Measurements from ENCODE around the gene CCSER1.
"Not testable (repeated sequence)": the region's sequence is repeated elsewhere in the genome, so short reads cannot be mapped to it uniquely, and the experiment has no call there.

The CCSER1 gene

DNA sequence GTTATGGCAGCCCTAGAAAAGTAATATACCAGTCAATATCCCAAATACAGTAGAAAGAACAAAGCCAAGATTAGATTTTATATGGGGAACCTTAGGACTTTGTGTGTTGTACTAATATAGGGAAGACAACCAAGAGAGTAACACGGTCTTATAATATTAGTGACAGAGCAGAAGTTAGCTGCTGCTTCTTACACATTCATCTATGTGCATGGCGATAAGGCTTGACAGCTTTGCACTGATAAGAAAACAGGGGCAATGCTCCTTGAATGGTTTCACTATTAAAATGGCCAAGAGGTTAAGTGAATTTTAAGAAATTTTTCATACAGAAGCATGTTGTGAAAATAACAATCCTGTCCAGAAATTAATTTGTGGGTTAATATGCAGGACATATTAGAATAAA lies 521.6 kb downstream of the CCSER1 start:
- TF ChIP-seq CTCF (IDR thresholded peaks at IDR 0.05; ENCODE audit: insufficient read depth, low read length, missing control alignments): no peak
- ChIA-PET CTCF (no interaction called here), POLR2A (no interaction called here)
- no peak for DNase-seq (ENCODE audit: low read depth, low spot score)
- no peak overlapping the region for H3K4me3 ChIP-seq (ENCODE audit: low read depth, low read length)

DNA sequence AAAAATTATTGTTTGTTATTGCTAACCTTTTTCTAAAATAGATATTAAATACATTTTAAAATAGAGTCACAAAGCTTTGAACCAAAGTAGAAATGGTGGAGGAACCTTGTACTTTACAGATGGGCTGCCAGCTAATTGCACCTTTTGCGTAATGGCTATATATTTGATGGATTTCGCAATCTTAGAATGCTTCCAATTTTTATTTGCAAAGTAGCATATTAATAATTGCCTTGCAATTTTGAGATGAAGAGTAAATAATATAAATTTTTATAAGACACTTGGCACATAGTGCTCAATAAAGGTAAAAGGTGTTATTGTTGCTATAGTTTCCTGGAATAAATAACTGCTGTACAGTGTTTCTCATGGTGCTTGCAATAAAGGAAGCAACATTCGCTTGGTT lies 533.5 kb downstream of the CCSER1 start:
- DNase-seq (ENCODE audit: low read depth, low spot score): no peak
- no peak overlapping the region for H3K4me3 ChIP-seq (ENCODE audit: low read depth, low read length)
- TF ChIP-seq CTCF (IDR thresholded peaks at IDR 0.05; ENCODE audit: insufficient read depth, low read length, missing control alignments): no peak
- CTCF ChIA-PET: no interaction called here
- POLR2A ChIA-PET: no interaction called here

- DNase-seq (ENCODE audit: low read depth, low spot score): no peak
- no peak for TF ChIP-seq CTCF (IDR thresholded peaks at IDR 0.05; ENCODE audit: insufficient read depth, low read length, missing control alignments)
- ChIA-PET POLR2A (no interaction called here), CTCF (no interaction called here)
- H3K4me3 ChIP-seq (ENCODE audit: low read depth, low read length): no peak overlapping the region
Measured at GRCh38 chr4:90670183-90670582, 543.0 kb downstream of the CCSER1 start.

DNA sequence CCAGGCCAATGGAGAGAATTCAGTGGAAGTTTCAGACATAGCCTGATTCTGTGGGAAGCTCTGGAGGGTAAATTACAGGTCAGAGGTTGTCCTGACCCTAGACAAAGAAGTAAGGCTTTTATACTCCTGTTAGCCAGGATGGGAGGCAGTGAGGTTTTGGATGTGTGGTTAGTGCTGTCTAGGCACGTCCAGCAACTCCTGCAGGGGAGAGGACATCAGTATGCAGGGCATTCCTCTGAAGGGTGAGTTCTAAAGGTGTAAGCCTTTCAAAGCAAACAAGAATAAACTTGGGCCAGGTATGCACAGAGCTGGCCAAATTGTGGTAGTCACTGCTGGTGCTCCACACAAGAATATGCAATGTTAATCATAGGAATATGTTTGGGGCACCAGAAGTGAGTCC lies 562.5 kb downstream of the CCSER1 start:
- ChIA-PET POLR2A (no interaction called here), CTCF (no interaction called here)
- no peak for DNase-seq (ENCODE audit: low read depth, low spot score)
- no peak for TF ChIP-seq CTCF (IDR thresholded peaks at IDR 0.05; ENCODE audit: insufficient read depth, low read length, missing control alignments)
- H3K4me3 ChIP-seq (ENCODE audit: low read depth, low read length): no peak overlapping the region

GRCh38 chr4:90695411-90695810 lies 568.2 kb downstream of the CCSER1 start:
- CTCF ChIA-PET: no interaction called here
- POLR2A ChIA-PET: no interaction called here

GRCh38 chr4:90705501-90705900 lies 578.3 kb downstream of the CCSER1 start:
- CTCF ChIA-PET: not testable (repeated sequence)

More at GRCh38 chr4:90695411-90695810, 568.2 kb downstream of the CCSER1 start:
- DNase-seq (ENCODE audit: low read depth, low spot score): no peak
- H3K4me3 ChIP-seq (ENCODE audit: low read depth, low read length): no peak overlapping the region
- no peak for TF ChIP-seq CTCF (IDR thresholded peaks at IDR 0.05; ENCODE audit: insufficient read depth, low read length, missing control alignments)

DNA sequence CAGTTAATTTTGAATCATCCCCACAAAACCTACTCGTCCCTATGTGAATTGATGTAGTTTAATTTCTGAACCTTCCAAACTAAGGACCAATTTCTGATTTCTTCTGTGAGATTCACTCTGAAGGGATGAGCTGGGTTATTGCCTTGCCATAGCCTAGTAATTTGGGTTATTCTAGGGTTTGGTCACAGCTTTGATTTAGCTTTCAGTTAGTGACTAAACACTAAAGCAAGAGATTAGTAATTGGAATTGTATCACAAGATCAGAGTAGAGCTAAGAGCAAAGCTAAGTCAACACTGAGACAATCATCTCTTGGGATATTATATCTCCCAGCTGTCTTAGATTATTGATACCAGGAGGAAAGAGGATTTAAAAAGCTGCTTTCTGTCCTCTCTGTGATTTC lies 588.0 kb downstream of the CCSER1 start:
- DNase-seq (ENCODE audit: low read depth, low spot score): no peak
- ChIA-PET CTCF (no interaction called here), POLR2A (no interaction called here)
- no peak for TF ChIP-seq CTCF (IDR thresholded peaks at IDR 0.05; ENCODE audit: insufficient read depth, low read length, missing control alignments)
- no peak overlapping the region for H3K4me3 ChIP-seq (ENCODE audit: low read depth, low read length)

More at GRCh38 chr4:90705501-90705900, 578.3 kb downstream of the CCSER1 start:
- H3K4me3 ChIP-seq (ENCODE audit: low read depth, low read length); POLR2A ChIA-PET; DNase-seq (ENCODE audit: low read depth, low spot score): not testable (repeated sequence)

Data from AG04449 (cell line).